HG03460 (cell line): ENCODE data around the gene AGAP1.

Source experiments
- ATAC-seq: cut with Tn5 transposase; IDR thresholded peaks from one replicate; pipeline ENCODE4 v1.9.1; 2021; ENCODE audit not compliant: unreplicated experiment

The AGAP1 gene

DNA sequence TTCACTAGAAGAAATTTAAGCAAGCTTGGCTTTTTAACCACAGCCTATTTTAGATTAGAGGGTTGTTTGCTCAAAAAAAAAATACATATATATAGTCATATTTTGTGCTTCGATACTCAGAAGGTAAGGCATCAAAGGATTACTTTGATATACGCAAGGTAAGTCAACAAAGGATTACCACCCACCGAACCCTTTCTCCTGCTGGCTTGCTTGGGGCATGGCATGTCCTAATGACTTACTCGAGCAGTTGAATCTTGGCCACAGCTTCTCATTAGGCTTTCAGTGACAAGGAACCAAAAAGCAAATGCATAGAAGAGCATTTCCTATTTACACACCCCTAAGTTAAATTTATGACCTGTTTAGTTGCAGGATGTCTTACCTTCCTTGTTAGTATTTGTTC is 295.7 kb downstream of the AGAP1 start:
- no peak for ATAC-seq

- ATAC-seq: no peak
These were observed 299.4 kb downstream of the AGAP1 start for GRCh38 chr2:235793163-235793752.

DNA sequence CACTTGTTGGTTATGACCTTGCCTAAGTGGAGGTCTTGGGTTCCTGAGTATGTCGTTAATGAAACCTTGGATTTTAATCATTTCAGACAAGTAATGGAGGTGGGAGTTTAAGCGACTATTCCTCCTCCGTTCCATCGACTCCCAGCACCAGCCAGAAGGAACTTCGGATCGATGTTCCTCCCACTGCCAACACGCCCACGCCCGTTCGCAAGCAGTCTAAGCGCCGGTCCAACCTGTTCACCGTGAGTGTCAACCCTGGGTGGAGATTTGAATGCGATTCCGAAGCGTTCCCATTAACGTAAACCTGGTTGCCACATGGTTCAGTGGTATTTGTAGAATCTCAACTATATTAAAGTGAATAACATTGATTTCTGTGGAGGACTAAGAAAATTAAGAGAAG is 305.4 kb downstream of the AGAP1 start:
- no peak for ATAC-seq

GRCh38 chr2:235802542-235802941 is 308.7 kb downstream of the AGAP1 start:
- ATAC-seq: no peak

DNA sequence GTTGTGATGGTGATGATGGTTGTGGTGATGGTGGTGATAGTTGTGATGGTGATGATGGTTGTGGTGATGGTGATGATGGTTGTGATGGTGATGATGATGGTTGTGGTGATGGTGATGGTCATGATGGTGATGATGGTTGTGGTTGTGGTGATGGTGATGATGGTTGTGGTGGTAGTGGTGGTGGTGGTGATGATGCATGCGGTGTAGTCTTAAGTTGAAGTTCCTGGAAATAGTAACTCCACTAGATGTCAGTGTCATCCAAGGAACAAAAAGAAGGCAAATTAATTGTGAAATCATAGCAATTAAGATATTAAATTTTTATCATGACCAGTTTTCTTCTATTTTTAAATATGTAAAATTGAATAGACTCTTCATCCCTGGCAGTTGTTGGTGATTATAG is 309.2 kb downstream of the AGAP1 start:
- ATAC-seq: no peak

DNA sequence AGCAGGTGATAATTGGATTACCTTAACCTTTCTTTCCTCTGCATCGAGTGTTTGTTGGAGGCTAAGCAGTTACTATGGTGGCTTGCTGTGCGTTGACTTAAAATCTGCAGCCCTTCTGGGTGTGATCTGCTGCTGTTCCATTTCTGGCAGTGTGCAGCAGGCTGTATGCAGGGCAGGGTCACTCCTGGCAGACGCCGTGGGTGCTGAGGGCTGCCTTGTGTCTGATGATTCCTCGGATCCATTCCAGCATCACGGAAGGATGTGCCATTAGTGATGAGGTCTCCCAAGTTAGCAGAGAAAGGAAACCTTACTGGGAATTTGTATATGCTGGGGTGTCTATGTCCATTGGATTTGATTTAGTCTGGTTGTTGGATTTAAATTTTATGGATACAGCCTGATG is 310.8 kb downstream of the AGAP1 start:
- ATAC-seq: no peak

DNA sequence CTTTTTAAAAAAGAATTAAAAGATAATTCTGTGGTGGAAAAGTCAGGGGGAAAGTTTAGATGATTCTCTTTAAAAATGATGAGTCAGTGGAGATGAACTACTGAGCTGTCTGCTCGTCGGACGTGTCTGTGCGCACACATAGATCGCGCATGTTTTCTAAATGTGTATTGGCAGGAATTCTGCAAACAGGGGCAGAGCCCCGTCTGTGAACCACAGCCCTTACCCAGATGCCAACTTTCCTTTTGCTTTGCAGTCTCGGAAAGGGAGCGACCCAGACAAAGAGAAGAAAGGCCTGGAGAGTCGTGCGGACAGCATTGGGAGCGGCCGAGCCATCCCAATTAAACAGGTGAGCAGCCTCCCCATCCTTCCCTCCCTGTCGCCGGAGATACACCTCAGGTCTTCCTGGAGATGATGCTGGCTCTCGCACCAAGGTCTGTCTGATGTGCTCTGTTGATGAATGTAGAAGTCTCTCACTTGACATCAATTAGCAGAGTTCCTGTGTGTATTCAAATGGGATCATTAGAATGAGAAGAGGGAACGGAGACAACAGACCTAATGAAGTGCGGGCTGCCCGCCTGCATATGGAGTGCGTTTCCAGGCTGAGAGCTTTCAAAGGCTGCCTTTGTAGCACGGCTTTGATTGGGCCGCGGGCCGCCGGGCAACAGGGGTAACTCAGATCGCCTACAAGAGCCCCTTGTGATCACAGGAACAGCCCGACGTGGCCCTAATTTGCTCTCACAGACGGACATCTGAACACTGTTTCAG is 313.3 kb downstream of the AGAP1 start:
- ATAC-seq: no peak

GRCh38 chr2:235808366-235808765 is 314.5 kb downstream of the AGAP1 start:
- no peak for ATAC-seq

GRCh38 chr2:235810252-235810651 is 316.4 kb downstream of the AGAP1 start:
- ATAC-seq: no peak

- no peak for ATAC-seq
These were observed 317.0 kb downstream of the AGAP1 start for GRCh38 chr2:235810846-235811245.

- no peak for ATAC-seq
These were observed 317.8 kb downstream of the AGAP1 start for GRCh38 chr2:235811446-235812184.

GRCh38 chr2:235812185-235812665 is 318.4 kb downstream of the AGAP1 start:
- no peak for ATAC-seq

GRCh38 chr2:235813398-235813797 is 319.6 kb downstream of the AGAP1 start:
- no peak for ATAC-seq

GRCh38 chr2:235820571-235820970 is 326.7 kb downstream of the AGAP1 start:
- no peak for ATAC-seq

- ATAC-seq: no peak
These were observed 330.5 kb downstream of the AGAP1 start for GRCh38 chr2:235824331-235824730.

DNA sequence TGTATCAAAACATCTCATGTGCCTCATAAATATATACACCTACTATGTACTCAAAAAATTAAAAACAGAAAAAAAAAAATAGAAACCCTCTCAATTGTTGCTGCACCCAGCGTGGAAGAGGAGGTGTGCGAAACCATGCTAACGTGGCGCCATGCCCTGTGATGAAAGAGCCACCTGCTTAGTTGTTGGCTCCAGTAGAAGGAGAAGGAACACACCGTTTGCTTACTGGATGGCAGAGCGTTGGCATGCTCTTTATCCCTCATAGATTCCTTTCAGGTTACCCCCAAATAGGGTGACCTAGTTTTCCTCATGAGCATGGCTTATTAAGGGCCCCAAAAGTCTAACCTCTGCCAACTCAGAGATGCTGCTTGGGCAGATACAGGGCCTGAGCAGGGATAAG is 332.1 kb downstream of the AGAP1 start:
- no peak for ATAC-seq

DNA sequence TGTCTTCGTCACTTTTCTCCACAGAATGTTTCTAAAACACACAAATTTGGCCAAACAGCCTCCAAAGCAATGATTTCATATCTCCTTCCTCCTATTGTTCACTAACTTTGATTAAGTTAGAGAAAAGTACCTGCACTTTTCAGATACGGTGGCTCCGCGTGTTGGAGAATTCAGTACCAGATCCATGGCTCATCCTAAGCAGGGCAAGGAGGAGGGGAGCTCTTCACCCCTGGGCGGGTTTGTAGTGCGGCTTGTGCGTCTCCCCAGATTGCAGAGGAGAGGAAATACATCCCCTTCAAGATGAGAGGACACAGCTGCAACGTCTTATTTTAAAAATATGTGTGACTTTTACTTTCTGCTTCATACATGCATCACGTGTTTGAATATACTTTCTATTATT is 333.0 kb downstream of the AGAP1 start:
- no peak for ATAC-seq

- no peak for ATAC-seq
These were observed 333.7 kb downstream of the AGAP1 start for GRCh38 chr2:235827585-235827992.

DNA sequence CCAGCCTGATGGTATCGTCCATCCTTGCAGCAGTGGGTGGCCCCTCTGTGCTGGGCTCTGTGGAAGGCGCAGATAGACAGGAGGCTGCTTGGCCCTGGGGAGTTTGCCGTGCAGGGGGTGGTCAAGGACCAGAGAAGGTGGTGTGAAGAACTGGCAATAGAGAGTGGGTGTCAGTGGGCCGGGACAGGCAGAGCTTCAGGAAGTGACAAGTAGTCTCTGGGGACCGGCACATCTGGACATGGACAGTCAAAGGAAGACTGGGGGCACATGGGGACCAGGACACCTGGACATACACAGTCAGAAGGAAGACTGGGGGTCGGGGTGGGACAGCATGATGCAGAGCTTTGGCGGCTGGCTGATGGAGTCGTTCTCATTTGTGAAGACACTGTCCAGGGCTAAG is 335.9 kb downstream of the AGAP1 start:
- ATAC-seq: no peak

- ATAC-seq: no peak
These were observed 337.9 kb downstream of the AGAP1 start for GRCh38 chr2:235831755-235832154.

DNA sequence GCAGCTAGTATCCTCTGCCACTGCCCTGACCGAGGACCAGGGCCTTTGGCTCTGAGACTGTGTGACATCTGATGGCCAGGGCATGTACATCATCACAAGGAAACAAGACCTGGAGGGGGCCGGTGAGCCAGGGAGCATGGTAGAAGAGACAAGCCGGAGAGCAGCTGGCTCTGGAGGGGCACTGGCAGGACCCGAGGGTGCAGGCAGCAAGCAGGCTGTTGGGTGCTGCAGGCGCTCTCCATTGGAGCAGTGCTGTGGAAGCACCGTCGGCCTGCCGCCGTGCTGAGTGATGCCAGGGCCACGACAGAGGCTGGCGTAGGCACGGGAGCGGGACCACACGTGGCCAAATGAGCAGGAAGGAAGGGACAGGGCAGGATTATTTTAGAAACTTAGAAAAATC is 339.1 kb downstream of the AGAP1 start:
- no peak for ATAC-seq
